ENCODE results near the gene ESYT1. TPM values are rescaled to one million over a fixed set of nuclear protein-coding genes. Genes with fewer than 3 reads are reported as not detected.

ESYT1 gene
- total and polyA plus RNA-seq, 9 of the 15 experiments (the other 6 are each of a cell fraction or from before 2014, with no cell fraction given) = 132 to 420 (median 164) TPM

DNA sequence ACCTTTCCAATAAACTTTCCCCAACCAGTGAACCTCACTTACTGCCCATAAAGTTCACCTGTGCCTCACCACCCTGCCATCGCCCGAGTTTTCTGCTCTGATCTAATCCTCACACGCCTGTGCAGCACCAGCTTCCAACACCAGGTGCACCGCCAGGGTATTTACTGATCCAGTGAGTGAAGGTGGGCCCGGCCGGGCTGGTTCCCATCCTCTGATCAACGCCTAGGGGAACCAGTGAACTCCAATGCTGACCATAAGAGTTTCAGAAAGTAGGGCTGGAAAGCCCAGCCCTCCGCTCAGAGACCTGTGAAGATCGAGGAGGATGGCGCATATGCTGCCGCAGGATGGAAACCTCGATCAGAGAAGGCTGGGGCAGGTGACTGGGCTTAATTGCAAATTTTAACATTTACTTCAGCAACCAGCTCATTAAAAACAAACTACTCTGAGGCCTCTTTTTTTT lies 23.6 kb downstream of the ESYT1 start (continued):
- TF ChIP-seq, protein P1, sequence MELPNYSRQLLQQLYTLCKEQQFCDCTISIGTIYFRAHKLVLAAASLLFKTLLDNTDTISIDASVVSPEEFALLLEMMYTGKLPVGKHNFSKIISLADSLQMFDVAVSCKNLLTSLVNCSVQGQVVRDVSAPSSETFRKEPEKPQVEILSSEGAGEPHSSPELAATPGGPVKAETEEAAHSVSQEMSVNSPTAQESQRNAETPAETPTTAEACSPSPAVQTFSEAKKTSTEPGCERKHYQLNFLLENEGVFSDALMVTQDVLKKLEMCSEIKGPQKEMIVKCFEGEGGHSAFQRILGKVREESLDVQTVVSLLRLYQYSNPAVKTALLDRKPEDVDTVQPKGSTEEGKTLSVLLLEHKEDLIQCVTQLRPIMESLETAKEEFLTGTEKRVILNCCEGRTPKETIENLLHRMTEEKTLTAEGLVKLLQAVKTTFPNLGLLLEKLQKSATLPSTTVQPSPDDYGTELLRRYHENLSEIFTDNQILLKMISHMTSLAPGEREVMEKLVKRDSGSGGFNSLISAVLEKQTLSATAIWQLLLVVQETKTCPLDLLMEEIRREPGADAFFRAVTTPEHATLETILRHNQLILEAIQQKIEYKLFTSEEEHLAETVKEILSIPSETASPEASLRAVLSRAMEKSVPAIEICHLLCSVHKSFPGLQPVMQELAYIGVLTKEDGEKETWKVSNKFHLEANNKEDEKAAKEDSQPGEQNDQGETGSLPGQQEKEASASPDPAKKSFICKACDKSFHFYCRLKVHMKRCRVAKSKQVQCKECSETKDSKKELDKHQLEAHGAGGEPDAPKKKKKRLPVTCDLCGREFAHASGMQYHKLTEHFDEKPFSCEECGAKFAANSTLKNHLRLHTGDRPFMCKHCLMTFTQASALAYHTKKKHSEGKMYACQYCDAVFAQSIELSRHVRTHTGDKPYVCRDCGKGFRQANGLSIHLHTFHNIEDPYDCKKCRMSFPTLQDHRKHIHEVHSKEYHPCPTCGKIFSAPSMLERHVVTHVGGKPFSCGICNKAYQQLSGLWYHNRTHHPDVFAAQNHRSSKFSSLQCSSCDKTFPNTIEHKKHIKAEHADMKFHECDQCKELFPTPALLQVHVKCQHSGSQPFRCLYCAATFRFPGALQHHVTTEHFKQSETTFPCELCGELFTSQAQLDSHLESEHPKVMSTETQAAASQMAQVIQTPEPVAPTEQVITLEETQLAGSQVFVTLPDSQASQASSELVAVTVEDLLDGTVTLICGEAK (IDR thresholded peaks at IDR 0.05) = no peak
- TF ChIP-seq, protein P1 (CRISPR knock-in tag; IDR thresholded peaks at IDR 0.05) = no peak
- no peak for TF ChIP-seq KDM2B (CRISPR knock-in tag; IDR thresholded peaks at IDR 0.05)
- TF ChIP-seq HDAC2 (IDR thresholded peaks at IDR 0.05) = no peak
- no peak for TF ChIP-seq CHCHD3 (CRISPR knock-in tag; IDR thresholded peaks at IDR 0.05)
- TF ChIP-seq LEF1 (IDR thresholded peaks at IDR 0.05) = no peak
- TF ChIP-seq GTF2F1 (IDR thresholded peaks at IDR 0.05; ENCODE audit: low read depth, low read length) = no peak
- TF ChIP-seq, protein P2, sequence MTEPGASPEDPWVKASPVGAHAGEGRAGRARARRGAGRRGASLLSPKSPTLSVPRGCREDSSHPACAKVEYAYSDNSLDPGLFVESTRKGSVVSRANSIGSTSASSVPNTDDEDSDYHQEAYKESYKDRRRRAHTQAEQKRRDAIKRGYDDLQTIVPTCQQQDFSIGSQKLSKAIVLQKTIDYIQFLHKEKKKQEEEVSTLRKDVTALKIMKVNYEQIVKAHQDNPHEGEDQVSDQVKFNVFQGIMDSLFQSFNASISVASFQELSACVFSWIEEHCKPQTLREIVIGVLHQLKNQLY (CRISPR knock-in tag; conservative IDR thresholded peaks at IDR 0.05) = no peak
- no peak for TF ChIP-seq MTA2 (IDR thresholded peaks at IDR 0.05; ENCODE audit: low read depth)
- no peak for TF ChIP-seq STAG1 (CRISPR knock-in tag; IDR thresholded peaks at IDR 0.05; ENCODE audit: borderline replicate concordance)
- TF ChIP-seq, protein P3, sequence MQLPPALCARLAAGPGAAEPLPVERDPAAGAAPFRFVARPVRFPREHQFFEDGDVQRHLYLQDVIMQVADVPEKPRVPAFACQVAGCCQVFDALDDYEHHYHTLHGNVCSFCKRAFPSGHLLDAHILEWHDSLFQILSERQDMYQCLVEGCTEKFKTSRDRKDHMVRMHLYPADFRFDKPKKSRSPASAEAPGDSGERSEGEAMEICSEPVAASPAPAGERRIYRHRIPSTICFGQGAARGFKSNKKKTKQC (CRISPR knock-in tag; IDR thresholded peaks at IDR 0.05) = peak; percentile 81
- TF ChIP-seq, protein P4, sequence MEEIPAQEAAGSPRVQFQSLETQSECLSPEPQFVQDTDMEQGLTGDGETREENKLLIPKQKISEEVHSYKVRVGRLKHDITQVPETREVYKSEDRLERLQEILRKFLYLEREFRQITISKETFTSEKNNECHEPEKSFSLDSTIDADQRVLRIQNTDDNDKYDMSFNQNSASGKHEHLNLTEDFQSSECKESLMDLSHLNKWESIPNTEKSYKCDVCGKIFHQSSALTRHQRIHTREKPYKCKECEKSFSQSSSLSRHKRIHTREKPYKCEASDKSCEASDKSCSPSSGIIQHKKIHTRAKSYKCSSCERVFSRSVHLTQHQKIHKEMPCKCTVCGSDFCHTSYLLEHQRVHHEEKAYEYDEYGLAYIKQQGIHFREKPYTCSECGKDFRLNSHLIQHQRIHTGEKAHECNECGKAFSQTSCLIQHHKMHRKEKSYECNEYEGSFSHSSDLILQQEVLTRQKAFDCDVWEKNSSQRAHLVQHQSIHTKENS (CRISPR knock-in tag; IDR thresholded peaks at IDR 0.05) = no peak
- TF ChIP-seq, protein P5, sequence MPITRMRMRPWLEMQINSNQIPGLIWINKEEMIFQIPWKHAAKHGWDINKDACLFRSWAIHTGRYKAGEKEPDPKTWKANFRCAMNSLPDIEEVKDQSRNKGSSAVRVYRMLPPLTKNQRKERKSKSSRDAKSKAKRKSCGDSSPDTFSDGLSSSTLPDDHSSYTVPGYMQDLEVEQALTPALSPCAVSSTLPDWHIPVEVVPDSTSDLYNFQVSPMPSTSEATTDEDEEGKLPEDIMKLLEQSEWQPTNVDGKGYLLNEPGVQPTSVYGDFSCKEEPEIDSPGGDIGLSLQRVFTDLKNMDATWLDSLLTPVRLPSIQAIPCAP (CRISPR knock-in tag; IDR thresholded peaks at IDR 0.05; ENCODE audit: borderline replicate concordance) = no peak
- no peak for TF ChIP-seq HMGN3 (IDR thresholded peaks at IDR 0.05; ENCODE audit: borderline replicate concordance, extremely low read depth, insufficient read length, low read depth, low read length)
- no peak for TF ChIP-seq BRD9 (IDR thresholded peaks at IDR 0.05; ENCODE audit: low read depth, partially characterized antibody)
- no peak for TF ChIP-seq ETV6 (IDR thresholded peaks at IDR 0.05; ENCODE audit: borderline replicate concordance in 1 of 2, low read depth in 2 of 2, low read length in 1 of 2)
- no peak for TF ChIP-seq ETV6 (CRISPR knock-in tag; IDR thresholded peaks at IDR 0.05; ENCODE audit: borderline replicate concordance)

Measured in K562 (cell line).